ENCODE measurements around the gene EEFSEC.

Gene EEFSEC

GRCh38 chr3:128252083-128252482, 98.8 kb downstream of the EEFSEC start:
- DNase-seq (ENCODE audit: low read depth in 1 of 2, low spot score in 1 of 2) = no peak
- Histone ChIP-seq H3K4me3 (replicated peaks; ENCODE audit: insufficient read depth, low read length) (no peak overlapping the region), H3K27me3 (ENCODE audit: insufficient read depth, poor library complexity, severe bottlenecking) (no peaks in the 10 kb centered on the region), H3K27ac (replicated peaks) (no peak overlapping the region)
- TF ChIP-seq REST (IDR thresholded peaks at IDR 0.05; ENCODE audit: insufficient replicate concordance, low read depth) = no peak
- no peak for TF ChIP-seq SPI1 (IDR thresholded peaks at IDR 0.05; ENCODE audit: borderline replicate concordance, low read depth)
- TF ChIP-seq POLR2AphosphoS5 (IDR thresholded peaks at IDR 0.05; ENCODE audit: low read depth) = no peak
- no peak for TF ChIP-seq CTCF (IDR thresholded peaks at IDR 0.05; ENCODE audit: insufficient read depth, low read length)
- no peak for TF ChIP-seq GABPA (IDR thresholded peaks at IDR 0.05; ENCODE audit: low read depth)

- no peak for DNase-seq (ENCODE audit: low read depth in 1 of 2, low spot score in 1 of 2)
- Histone ChIP-seq H3K27ac (replicated peaks) (no peak overlapping the region), H3K27me3 (ENCODE audit: insufficient read depth, poor library complexity, severe bottlenecking) (no peaks in the 10 kb centered on the region), H3K4me3 (replicated peaks; ENCODE audit: insufficient read depth, low read length) (no peak overlapping the region)
- no peak for TF ChIP-seq SPI1 (IDR thresholded peaks at IDR 0.05; ENCODE audit: borderline replicate concordance, low read depth)
Measured at GRCh38 chr3:128253150-128253549, 99.9 kb downstream of the EEFSEC start.

GRCh38 chr3:128254066-128254590, 100.8 kb downstream of the EEFSEC start:
- TF ChIP-seq REST (IDR thresholded peaks at IDR 0.05; ENCODE audit: insufficient replicate concordance, low read depth) = no peak
- no peak for TF ChIP-seq CTCF (IDR thresholded peaks at IDR 0.05; ENCODE audit: insufficient read depth, low read length)
- TF ChIP-seq POLR2AphosphoS5 (IDR thresholded peaks at IDR 0.05; ENCODE audit: low read depth) = no peak
- TF ChIP-seq GABPA (IDR thresholded peaks at IDR 0.05; ENCODE audit: low read depth) = no peak
- TF ChIP-seq SPI1 (IDR thresholded peaks at IDR 0.05; ENCODE audit: borderline replicate concordance, low read depth) = no peak
- H3K27me3 ChIP-seq (ENCODE audit: insufficient read depth, poor library complexity, severe bottlenecking) = no peaks in the 10 kb centered on the region
- DNase-seq (ENCODE audit: low read depth in 1 of 2, low spot score in 1 of 2) = no peak
- no peak overlapping the region for H3K27ac ChIP-seq (replicated peaks)
- H3K4me3 ChIP-seq (replicated peaks; ENCODE audit: insufficient read depth, low read length) = no peak overlapping the region

GRCh38 chr3:128254967-128255366, 101.7 kb downstream of the EEFSEC start:
- H3K27ac ChIP-seq (replicated peaks) = no peak overlapping the region
- TF ChIP-seq POLR2AphosphoS5 (IDR thresholded peaks at IDR 0.05; ENCODE audit: low read depth) (no peak), SPI1 (IDR thresholded peaks at IDR 0.05; ENCODE audit: borderline replicate concordance, low read depth) (no peak), GABPA (IDR thresholded peaks at IDR 0.05; ENCODE audit: low read depth) (no peak), CTCF (IDR thresholded peaks at IDR 0.05; ENCODE audit: insufficient read depth, low read length) (no peak), REST (IDR thresholded peaks at IDR 0.05; ENCODE audit: insufficient replicate concordance, low read depth) (no peak)
- no peaks in the 10 kb centered on the region for H3K27me3 ChIP-seq (ENCODE audit: insufficient read depth, poor library complexity, severe bottlenecking)
- DNase-seq (ENCODE audit: low read depth in 1 of 2, low spot score in 1 of 2) = no peak
- no peak overlapping the region for H3K4me3 ChIP-seq (replicated peaks; ENCODE audit: insufficient read depth, low read length)

Data from HL-60 (cell line).